GM18858 (cell line): ENCODE results near the gene DCBLD2.

Experiments
- ATAC-seq: cut with Tn5 transposase; IDR thresholded peaks from one replicate; pipeline ENCODE4 v1.9.1; 2021; ENCODE audit not compliant: unreplicated experiment

DCBLD2 gene

DNA sequence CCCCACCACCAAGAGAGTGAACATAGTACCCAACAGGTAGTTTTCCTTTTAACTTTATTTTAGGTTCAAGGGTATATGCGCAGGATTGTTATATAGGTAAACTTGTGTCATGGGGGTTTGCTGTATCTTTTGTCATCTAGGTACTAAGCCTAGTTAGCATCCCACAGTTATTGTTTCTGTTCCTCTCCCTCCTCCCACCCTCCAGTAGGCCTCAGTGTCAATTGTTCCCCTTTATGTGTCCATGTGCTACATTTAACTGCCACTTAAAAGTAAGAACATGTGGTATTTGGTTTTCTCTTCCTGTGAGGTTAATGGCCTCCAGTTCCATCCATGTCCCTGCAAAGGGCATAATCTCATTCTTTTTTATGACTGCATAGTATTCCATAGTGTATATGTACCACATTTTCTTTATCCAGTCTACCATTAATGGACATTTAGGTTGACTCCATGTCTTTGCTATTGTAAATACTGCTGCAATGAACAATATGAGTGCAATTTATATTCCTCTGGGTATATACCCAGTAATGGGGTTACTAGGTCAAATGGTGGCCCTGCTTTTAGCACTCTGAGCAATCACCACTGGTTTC, 72.2 kb downstream of the DCBLD2 start:
- ATAC-seq = no peak

DNA sequence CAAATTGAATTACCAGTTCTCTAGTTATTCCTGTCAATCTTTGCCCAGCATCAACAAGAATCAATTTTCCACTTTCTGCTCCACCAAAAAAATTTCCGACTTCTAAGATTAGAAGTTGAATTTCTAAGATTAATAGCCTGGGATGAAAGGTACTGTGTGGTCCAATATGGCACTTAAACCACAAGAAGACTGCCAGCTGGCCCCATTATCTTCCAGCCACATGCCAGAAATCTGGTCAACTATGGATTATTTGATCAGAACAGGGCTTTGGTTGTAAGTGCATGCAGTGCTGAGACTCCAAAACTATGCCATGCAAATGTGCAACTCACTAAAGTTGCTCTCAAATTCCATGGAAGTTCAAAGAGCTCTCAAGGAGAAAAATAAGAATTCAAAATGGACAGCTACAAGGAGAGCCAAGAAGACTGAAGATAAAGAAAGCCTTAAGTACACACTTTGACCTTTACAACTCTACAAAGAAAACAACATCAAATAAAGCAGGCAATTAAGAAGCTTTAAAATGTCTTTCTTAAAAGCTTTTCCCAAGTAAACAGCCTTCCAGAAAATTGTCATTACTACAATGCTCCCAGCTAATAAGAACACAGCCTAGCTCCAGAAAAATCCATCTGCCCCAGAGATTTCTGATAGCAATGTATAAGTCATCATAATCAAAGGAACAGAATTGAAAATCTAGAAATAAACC, 74.1 kb downstream of the DCBLD2 start:
- ATAC-seq = no peak

DNA sequence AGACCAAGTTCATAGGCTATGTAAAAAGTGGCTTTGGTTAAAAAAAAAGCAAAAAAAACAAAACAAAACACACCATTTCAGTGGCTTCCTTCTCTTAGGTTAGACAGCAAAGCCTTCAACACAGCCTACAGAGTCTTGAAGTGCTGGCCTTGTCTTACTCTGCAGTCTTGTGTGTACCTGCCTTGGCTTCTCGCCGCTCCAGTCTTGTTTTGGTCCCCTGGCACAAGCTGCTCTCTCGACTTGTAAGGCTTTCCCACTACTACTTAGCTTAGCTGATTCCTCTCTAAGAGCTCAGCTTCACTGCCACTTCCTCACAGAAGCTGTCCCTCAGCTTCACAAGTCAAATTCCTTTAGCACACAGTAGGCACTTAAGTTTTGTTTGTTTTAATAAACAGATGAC, 75.4 kb downstream of the DCBLD2 start:
- no peak for ATAC-seq

DNA sequence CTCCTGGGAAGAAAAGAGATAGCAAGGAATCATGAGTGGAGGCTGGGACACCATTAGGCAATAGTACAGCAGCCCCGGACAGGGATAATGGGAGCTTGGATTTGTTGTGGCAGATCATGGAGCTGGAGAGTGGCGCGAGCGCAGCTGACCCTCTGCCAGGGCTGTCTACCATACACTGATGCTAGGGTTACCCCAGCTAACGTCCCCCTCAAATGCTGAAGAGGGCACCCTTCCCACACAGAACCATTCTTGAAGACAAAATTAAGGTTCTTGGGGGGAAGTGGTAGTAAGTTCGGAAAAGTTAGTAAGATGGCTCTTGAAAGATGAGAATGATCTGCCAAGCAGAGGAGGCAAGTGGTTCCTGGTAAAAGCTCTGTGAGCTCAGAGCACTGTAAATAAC, 77.2 kb downstream of the DCBLD2 start:
- no peak for ATAC-seq

DNA sequence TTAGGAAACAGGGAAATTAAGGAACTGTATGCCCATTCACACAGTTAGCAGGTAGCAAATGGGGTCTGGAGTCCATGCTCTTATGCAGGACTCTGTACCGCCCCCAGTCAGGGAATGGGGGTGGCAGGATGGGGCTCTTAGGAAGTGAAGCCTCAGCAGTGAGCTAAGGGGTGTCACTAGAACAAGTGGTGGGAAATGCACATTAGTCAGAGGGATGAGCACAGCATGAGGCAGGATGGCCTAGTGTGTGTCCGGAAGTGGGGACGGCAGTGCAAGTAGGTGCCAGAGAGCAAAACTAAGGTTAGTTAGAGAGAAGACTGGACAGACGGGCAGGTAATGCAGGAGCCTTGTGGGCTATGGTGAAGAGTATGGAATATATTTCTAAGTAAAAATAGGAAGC, 77.7 kb downstream of the DCBLD2 start:
- ATAC-seq = no peak

DNA sequence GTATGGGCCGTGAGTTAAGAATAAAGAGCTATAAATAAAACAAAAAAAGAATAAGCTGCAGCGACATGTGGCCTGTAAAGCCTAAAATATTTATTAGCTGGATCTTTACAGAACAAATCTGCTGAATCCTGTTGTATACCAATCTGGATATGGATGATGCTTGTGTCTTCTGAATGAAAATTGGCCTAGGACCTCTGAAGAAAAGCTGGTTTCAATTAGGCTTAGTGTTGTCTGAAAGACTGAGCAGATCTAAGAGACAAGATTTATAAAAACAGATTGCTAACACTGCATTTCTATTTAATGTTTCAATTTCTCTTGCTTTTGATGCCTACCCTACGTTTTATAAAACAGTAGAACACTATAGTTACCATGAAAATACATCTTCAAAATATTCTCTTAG, 80.4 kb downstream of the DCBLD2 start:
- ATAC-seq = no peak

DNA sequence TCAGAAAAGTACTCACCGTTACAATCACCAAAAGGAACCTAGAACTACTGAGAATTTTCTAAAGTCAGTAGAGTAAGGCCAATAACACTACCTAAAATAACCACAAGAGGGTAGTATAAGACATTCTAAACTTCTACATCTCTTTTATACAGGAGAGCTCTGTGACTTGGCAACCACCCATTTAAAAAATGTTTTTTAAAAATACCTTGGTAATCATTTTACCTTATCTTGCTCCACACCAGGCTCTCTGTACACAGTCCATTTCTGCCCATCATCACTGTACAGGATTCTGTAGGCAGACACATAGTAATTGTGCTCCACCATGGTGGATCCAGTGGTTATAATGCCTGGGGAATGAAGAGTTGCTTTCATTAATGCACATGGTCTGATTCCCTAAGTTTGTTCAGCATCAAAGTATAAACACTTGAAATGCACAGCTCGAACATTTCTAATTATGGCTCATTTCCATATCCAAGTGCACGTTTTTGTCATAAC, 83.9 kb downstream of the DCBLD2 start:
- ATAC-seq = peak; percentile 88

DNA sequence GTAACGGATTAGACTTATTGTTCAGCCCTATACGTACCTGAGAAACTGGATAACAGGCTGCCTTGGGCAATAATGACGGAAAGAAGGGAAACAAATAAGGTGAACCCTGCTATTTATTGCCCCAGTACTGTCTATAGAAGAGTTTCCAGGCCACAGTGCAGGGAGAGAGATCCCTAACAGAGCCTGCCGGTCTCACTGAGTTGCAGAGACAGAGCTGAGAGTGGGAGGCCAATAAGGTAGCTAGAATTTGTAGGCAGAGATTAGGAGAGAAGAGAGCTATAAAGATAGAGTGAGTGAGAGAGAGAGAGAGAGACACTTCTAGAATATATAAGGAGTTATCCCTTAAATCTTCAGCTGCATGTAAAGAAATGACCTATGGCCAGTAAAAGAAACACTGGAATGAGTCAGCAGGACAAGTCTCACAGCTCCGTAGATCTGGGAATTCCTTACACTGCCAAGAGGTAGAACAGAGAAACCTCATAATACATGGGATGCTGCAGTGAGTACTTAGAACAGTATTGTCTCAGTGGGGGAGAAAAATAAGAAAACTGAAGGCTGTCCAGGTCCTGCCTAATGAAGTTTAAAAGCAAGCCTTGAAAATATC, 86.6 kb downstream of the DCBLD2 start:
- ATAC-seq = no peak

DNA sequence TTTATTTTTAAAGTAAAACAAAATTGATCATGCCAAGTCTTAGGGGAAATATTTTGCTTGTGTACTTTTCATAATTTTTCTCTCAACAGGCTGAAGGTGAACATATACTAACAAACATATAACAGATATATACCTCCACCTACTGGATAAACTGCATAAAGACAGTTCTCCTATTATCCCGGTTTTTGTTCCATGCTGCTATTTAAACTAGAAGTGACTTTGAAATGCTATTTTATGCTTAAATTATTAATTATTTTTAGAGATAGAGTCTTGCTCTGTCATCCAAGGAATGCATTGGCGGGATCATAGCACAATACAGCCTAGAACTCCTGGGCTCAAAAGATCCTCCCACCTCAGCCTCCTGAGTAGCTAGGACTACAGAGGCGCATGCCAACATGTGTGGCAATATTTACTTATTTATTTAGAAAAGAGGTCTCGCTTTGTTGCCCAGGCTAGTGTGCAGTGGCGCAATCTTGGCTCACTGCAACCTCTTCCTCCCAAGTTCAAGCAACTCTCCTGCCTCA, 88.6 kb downstream of the DCBLD2 start:
- ATAC-seq = peak; percentile 51

DNA sequence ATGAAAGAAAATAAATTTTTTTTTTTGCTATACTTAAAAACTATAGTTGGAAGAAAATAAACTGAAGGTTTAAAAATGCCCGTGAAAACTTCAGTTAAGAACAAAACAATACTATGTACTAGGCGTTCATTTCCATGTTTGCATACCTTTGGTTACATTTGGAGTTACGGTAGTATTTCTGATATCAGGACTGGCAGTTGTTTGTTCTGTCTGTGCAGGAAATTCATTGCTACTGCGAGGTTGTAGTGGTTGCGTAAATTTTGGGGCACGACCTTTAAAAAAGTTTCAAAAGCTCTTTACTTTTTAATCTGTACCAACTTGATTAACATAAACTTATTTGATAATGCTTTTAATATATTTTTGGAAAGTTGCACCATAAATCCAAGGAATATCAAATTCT, 90.4 kb downstream of the DCBLD2 start:
- no peak for ATAC-seq

DNA sequence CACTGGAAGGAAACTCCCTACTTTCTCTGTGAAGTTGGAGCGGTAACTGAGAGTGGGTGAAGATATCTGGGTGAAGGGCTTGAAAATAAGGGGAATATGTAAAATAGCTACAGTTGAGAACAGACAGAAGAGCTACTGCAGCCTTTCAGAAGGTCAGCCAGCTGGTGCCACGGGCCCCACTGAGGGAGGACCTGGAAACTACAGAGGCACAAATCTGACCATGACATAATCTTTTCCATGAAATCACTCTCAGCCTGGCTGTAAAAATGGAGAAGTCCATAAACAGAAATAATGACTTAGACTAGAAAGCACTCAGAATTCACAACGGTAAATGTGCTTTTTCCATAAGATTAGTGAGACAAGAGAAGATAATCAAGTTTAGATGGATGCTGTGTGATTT, 91.9 kb downstream of the DCBLD2 start:
- ATAC-seq = no peak

DNA sequence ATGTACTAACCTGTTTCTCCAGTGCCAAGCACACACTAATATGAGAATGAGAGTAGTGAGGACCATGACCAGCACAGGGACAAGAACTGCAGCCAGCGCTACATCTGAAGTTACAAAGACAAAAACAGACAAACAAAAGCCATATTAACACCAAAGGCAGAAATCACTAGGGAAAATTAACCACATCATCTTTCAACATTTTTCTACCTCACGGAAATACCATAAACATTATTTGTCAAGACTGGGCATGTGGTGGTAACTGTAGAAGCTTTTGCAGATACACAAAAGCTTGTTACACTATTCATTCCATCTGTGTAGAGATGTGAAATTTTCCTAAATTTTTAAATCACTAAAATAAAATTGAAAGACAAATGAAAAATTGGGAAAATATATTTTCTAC, 93.4 kb downstream of the DCBLD2 start:
- no peak for ATAC-seq

DNA sequence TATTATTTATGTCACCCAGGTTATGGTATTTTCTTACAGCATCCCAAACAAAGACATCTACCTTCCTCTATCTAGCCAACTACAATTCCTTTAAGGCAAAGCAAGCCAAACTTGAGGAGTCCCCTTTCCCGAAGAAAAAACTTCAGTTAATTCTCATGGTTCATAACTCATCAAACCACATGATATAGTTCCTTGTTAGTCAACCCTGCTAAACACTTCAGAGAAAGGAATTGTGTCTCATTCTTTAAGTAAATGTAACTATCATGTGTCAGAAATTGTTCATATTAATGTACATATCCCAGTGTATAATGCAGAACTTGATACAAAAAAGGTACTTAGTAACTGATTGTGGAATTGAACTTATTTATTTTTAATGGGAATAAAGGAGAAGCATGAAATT, 93.9 kb downstream of the DCBLD2 start:
- no peak for ATAC-seq

DNA sequence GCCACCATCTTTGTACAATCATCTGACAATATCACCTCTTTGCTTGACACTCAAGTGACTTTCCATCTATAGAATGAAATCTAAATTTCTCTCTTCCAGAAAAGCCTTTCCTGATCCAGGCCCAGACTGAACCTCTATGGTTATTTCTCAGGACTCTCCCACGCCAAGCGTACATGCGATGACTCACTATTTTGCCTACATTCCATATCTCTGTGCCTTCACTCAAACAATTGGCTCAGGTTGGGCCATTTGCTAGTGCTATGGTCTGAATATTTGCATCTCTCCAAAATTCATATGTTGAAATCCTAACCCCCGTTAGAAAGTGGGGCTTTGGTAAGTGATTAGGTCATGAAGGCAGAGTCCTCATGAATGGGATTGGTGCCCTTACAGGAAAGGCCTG, 94.5 kb downstream of the DCBLD2 start:
- ATAC-seq = no peak

DNA sequence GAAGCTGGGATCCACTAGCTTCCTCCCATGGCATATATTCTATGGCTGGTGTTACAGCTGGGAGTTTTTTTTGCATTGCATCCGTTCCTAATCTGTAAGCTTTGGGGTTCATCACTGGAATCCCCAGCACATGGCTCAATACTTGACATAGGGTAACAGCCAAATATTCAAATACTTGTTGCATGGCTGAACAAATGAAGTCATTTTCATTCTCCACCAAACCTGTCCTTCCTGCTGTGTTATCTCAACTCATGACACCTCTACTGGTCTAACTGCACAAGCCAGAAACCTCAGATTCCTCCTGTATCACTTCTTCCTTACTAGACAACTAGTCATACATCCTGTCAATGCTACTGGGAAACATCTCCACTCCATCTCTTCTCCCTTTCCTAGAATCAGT, 95.0 kb downstream of the DCBLD2 start:
- ATAC-seq = no peak

DNA sequence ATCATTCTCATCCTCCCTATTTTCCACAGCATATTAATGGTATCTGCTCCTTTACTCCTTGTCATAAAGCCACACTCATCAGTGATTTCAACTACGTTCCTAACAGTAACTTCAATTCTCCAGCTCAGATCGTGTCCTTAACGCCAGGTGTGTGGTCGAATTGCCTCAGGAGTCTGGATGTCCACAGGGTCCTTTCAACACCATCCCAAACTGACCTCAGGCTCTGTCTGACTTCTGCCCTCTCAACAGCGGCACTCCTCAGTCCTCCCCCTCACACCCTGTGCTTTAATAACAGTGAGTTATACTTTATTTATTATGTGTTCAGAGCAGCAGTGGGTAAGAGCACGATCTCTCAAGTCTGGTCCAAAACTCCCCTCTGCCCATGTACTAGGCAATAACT, 95.9 kb downstream of the DCBLD2 start:
- no peak for ATAC-seq

DNA sequence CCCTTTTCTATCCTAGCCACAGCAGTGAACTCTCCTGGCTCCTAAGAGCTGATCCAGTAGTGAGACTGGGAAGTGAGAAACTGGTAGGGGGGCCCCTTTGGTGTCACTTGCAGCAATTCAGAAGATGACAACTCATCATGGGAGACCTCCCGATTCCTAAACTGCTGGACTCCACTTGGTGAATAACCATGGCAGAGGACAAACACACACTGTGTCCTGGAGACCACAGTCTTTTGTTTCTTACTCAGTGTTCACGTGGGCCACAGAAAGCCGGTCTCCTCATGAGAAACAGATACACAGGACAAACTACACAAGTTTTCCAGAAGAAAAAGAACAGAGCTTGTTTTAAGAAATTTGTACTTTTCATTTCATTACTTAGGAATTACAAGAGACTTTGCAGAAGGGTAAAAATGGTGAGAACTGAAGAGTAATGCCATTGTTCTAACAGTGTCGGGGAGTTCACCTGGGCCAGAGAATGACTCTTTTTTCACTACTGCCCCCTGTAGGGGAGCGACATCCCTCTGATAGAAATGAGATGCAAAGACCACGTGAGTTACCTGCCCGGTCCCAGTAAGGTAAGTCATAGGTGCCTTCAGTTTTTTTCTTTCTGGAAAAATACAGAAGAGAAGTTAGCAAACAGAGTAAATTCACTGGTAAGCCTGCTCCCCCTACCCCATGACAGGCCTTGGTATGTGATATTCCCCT, 100.3 kb downstream of the DCBLD2 start:
- no peak for ATAC-seq

DNA sequence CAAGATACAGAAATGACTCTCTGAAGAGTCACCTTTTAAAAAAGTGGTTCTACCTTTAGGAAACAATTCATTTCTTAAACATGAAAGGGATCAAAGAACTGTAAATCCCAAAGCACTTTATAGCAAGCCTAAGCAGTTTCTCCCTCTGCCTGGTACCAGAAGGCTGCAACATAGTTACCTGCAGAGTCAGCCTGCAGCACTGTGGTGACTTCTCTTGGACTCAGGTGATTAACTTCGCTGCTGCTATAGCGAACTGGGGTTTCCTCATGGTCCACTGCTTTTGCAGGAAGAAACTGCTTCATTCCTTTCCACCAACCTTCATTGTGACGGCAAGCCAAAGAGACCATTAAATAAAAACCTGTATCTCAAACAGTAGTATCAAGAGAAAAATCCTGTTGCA, 101.1 kb downstream of the DCBLD2 start:
- no peak for ATAC-seq

DNA sequence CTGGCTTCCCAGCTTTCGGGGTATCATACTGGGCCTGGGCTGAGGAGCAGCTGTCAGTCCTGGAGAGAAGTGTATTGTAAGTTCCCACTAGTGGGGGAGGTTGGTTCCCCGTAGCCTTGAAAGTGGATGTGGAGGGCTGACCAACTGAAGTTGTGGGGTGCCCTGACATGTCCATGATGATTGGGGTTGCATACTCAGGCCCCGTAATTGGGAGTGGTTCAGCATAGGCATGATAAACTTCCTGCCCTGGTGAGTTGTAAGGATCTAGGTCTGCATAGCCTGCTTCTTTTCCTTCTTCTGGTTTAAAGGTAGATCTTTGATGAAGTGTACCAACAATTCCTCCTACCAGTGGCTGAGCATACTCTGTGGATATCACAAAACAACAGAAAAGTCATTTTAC, 102.0 kb downstream of the DCBLD2 start:
- no peak for ATAC-seq

DNA sequence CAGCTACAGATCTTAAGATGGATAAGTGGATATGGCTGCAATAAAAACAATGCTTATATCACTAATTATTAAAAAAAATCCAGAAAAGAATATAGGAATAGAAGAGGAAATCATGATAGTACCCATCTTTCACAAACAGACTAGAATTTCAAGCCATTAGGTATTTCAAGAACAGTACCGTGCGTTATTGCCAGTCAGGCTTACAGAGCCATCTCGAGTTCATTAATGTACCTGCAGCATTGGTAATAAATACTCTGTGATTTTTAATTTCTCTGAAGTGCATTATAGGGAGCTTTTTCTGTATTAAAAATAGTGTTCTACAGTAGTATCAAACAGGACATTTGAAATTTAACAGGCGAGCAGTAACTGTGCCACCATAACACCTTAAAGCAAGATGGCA, 102.7 kb downstream of the DCBLD2 start:
- ATAC-seq = no peak

DNA sequence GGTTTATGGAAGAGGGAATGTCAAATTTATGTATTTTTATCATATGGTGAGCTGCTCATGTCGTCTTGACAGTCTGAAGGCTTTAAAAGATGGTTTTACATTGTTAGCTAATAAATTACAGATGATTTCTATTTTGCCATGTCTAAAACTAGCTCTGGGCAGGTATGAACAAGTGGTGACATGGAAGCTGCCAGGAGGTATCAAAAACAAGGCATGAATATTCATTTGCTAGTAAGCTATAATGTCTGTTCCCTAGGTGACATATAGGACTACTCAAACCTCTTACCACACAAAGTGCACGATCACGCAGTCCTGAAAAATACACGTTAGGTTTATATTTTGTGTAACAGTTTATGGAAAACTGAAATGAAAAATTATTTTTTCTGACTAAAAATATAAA, 103.6 kb downstream of the DCBLD2 start:
- no peak for ATAC-seq

DNA sequence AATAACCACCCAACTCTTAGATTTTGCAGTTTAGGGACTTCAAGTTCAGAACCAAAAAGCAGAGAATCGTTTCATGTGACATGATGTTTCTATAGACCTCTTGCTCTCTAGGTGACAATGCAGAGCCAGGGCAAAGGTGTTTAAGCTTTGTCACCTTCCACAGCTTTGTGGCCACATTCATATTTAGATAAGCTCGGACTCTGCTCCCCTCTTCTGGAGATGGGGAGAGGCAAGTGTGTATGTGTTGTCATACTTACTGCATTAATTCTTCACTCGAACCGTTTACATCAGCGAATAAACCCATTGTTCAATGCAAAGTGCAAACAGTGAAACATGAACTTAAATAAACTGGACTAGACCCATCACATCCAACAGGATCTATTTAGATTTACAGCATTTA, 105.2 kb downstream of the DCBLD2 start:
- no peak for ATAC-seq
